ENCODE results near the gene STYK1.

DNA sequence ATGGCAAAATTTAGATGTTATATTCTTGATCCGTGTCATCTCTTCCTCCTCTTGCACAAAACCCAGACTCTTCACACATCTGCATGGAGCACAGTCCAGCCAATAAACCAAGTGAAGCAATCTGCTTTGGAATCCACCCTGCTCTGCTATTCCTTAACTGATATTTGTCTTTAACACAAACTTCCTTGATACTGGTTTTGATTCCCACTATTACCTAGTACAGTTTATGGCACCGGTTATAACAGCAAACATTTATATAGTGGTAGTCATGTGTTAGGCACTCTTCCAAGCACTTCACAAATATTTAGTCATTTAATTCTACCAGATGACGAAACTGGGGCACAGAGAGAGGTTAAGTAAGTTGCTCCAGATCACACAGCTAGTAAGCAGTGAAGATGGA, 12.5 kb downstream of the STYK1 start:
- no peak for TF ChIP-seq EZH2 (IDR thresholded peaks at IDR 0.05)
- no peak for TF ChIP-seq POLR2AphosphoS5 (IDR thresholded peaks at IDR 0.05; ENCODE audit: borderline replicate concordance, low read depth, low read length)
